A549 (cell line): ENCODE results near the gene PEX7. TPM values are rescaled to one million over a fixed set of nuclear protein-coding genes. Genes with fewer than 3 reads are reported as not detected.

ENCODE experiments used
- ATAC-seq, 2 experiments: fragments of 200-7000 bp in 1 of 2; fragments of >200 bp in 1 of 2; cut with Nextera tagmentation in 1 of 2; cut with Tn5 transposase in 1 of 2; 3 replicates each; pipeline versions ENCODE4 v1.8.0 to v1.9.1; 2018 to 2020; ENCODE audit warnings: mild to moderate bottlenecking in 1 of 2, moderate library complexity in 1 of 2
- CTCF ChIA-PET: fragments of 300-600 bp; sonication (Branson Sonifier 250); formaldehyde crosslinking; extraction: SDS; loops from one replicate; lab custom pipeline; 2021; ENCODE audit warnings: antibody characterized with exemption, inconsistent platforms; lab: Yijun Ruan, JAX
- POLR2A ChIA-PET: fragments of 350-600 bp; formaldehyde crosslinking; extraction: SDS; loops from one replicate; lab custom pipeline; 2021; ENCODE audit warnings: antibody characterized with exemption, inconsistent platforms; lab: Yijun Ruan, JAX
- DNase-seq, 2 experiments: peaks; one replicate each; pipeline versions ENCODE4 v3.0.0 to v3.0.0-alpha.2; 2011 to 2016; ENCODE audit warnings: low read depth in 1 of 2, low spot score in 1 of 2
- FAIRE-seq: peaks from 2 replicates; lab custom pipeline; 2011; peaks lifted over from hg19 to GRCh38; lab: Jason Lieb, UNC
- H3K27ac ChIP-seq, 2 experiments: fragments of >200 bp; sonication (Bioruptor Twin); formaldehyde crosslinking; 3 replicates each; pipeline ENCODE4 v1.5.1; 2016 to 2017
- H3K4me1 ChIP-seq: fragments of >200 bp; sonication (Bioruptor Twin); formaldehyde crosslinking; 3 replicates; pipeline ENCODE4 v1.6.1; 2016
- H3K4me2 ChIP-seq: fragments of >200 bp; sonication (Bioruptor Twin); formaldehyde crosslinking; 3 replicates; pipeline ENCODE4 v1.6.1; 2016
- H3K4me3 ChIP-seq: fragments of >200 bp; sonication (Bioruptor Twin); formaldehyde crosslinking; 3 replicates; pipeline ENCODE4 v1.5.1; 2016
- H3K9me3 ChIP-seq: fragments of >200 bp; sonication (Bioruptor Twin); formaldehyde crosslinking; 3 replicates; pipeline ENCODE4 v1.6.1; 2016
- BCL3 ChIP-seq: fragments of >200 bp; sonication (Bioruptor Twin); formaldehyde crosslinking; IDR thresholded peaks from 3 replicates; pipeline ENCODE4 v1.6.1; 2016
- CBX2 ChIP-seq: fragments of 200-600 bp; sonication (generic); IDR thresholded peaks from 2 replicates; pipeline ENCODE4 v1.6.1; 2016; ENCODE audit warnings: low read depth, mild to moderate bottlenecking, borderline replicate concordance
- CBX8 ChIP-seq: fragments of 200-600 bp; sonication (generic); IDR thresholded peaks from 2 replicates; pipeline ENCODE4 v1.6.1; 2016
- CTCF ChIP-seq: fragments of >200 bp; sonication (Bioruptor Twin); formaldehyde crosslinking; IDR thresholded peaks from 3 replicates; pipeline ENCODE4 v1.5.1; 2016
- E2F6 ChIP-seq: IDR thresholded peaks from 2 replicates; pipeline ENCODE4 v1.6.1; 2012; ENCODE audit warnings: low read depth, borderline replicate concordance
- ELK1 ChIP-seq: fragments of 150-350 bp; IDR thresholded peaks from 2 replicates; pipeline ENCODE4 v1.6.1; 2014; ENCODE audit warnings: low read depth, mild to moderate bottlenecking, low read length
- FOSB ChIP-seq: fragments of 250-450 bp; sonication (Bioruptor Pico); IDR thresholded peaks from 2 replicates; pipeline ENCODE4 v1.5.0; 2020; ENCODE audit warnings: mild to moderate bottlenecking, moderate library complexity
- FOSL2 ChIP-seq, 2 experiments: fragments of 450-650 bp in 1 of 2; fragments of >200 bp in 1 of 2; sonication (Bioruptor Twin) in 1 of 2; formaldehyde crosslinking; IDR thresholded peaks; 2 replicates each; pipeline versions ENCODE4 v1.5.0 to v1.6.1; 2016 to 2020; ENCODE audit warnings: mild to moderate bottlenecking in 1 of 2, moderate library complexity in 1 of 2
- HDAC2 ChIP-seq: fragments of 200-600 bp; sonication (generic); IDR thresholded peaks from 2 replicates; pipeline ENCODE4 v1.6.1; 2016
- HEYL ChIP-seq: fragments of 250-450 bp; sonication (Bioruptor Pico); IDR thresholded peaks from 2 replicates; pipeline ENCODE4 v1.8.0; 2021; ENCODE audit warnings: mild to moderate bottlenecking, moderate library complexity
- HOXA7 ChIP-seq: fragments of 250-450 bp; sonication (Bioruptor Pico); IDR thresholded peaks from 2 replicates; pipeline ENCODE4 v1.5.0; 2020; ENCODE audit warnings: mild to moderate bottlenecking, moderate library complexity
- KDM5A ChIP-seq: fragments of 200-600 bp; sonication (generic); IDR thresholded peaks from 2 replicates; pipeline ENCODE4 v1.6.1; 2016; ENCODE audit warnings: antibody characterized with exemption, mild to moderate bottlenecking
- MAFK ChIP-seq: fragments of 450-650 bp; IDR thresholded peaks from 2 replicates; pipeline ENCODE4 v1.6.1; 2014; ENCODE audit not compliant: partially characterized antibody
- MAZ ChIP-seq: fragments of 150-350 bp; IDR thresholded peaks from 2 replicates; pipeline ENCODE4 v1.6.1; 2014; ENCODE audit warnings: antibody characterized with exemption, low read depth, low read length, borderline replicate concordance
- PHF8 ChIP-seq: fragments of 200-600 bp; sonication (generic); IDR thresholded peaks from 2 replicates; pipeline ENCODE4 v1.6.1; 2016; ENCODE audit warnings: low read depth, mild to moderate bottlenecking, antibody characterized with exemption, moderate library complexity, borderline replicate concordance
- RAD21 ChIP-seq, 2 experiments: fragments of >200 bp in 1 of 2; sonication (Bioruptor Twin) in 1 of 2; formaldehyde crosslinking in 1 of 2; IDR thresholded peaks in 1 of 2; conservative IDR thresholded peaks in 1 of 2; 2 replicates in 1 of 2; 3 replicates in 1 of 2; pipeline ENCODE4 v1.6.1; 2012 to 2018; ENCODE audit warnings: inconsistent platforms in 1 of 2
- RARB ChIP-seq: fragments of 250-450 bp; sonication (Bioruptor Pico); IDR thresholded peaks from 2 replicates; pipeline ENCODE4 v1.8.0; 2021; ENCODE audit warnings: mild to moderate bottlenecking, moderate library complexity
- TP53 ChIP-seq: fragments of 250-450 bp; sonication (Bioruptor Pico); IDR thresholded peaks from 2 replicates; pipeline ENCODE4 v1.5.0; 2021; ENCODE audit warnings: mild to moderate bottlenecking, moderate library complexity
- ZC3H11A ChIP-seq: fragments of 450-650 bp; IDR thresholded peaks from 2 replicates; pipeline ENCODE4 v1.6.1; 2014; ENCODE audit warnings: antibody characterized with exemption, mild to moderate bottlenecking
- ZNF302 ChIP-seq: fragments of 250-450 bp; sonication (Bioruptor Pico); IDR thresholded peaks from 2 replicates; pipeline ENCODE4 v1.9.0; 2021; ENCODE audit warnings: inconsistent platforms, mild to moderate bottlenecking, moderate library complexity
- WGBS: methylation state at CpG from one replicate; pipeline ENCODE4 v1.1.6; 2017; ENCODE audit errors: missing lambda C conversion rate; 5-methylcytosine and 5-hydroxymethylcytosine counted together
- polyA plus RNA-seq, 4 experiments: library from polyadenylated mRNA; depleted of rRNA in 3 of 4; stranded (reverse); fragments of >200 nt; fragmentation: RNase III in 1 of 4; extraction: RNeasy Plus Mini Kit Qiagen cat#74134 plus additional on column Dnase treatment in 1 of 4; gene quantifications; 2 replicates in 3 of 4; 3 replicates in 1 of 4; pipeline ENCODE4 v1.2.3, GENCODE V29; 2011 to 2017
- TF ChIP-seq, protein P1 (sequence below): IDR thresholded peaks from 2 replicates; pipeline ENCODE4 v1.6.1; 2012

Gene PEX7
- polyA plus RNA-seq, 2 of the 4 experiments (the other 2 are of a cell fraction), result 6.9 to 9.6 TPM

DNA sequence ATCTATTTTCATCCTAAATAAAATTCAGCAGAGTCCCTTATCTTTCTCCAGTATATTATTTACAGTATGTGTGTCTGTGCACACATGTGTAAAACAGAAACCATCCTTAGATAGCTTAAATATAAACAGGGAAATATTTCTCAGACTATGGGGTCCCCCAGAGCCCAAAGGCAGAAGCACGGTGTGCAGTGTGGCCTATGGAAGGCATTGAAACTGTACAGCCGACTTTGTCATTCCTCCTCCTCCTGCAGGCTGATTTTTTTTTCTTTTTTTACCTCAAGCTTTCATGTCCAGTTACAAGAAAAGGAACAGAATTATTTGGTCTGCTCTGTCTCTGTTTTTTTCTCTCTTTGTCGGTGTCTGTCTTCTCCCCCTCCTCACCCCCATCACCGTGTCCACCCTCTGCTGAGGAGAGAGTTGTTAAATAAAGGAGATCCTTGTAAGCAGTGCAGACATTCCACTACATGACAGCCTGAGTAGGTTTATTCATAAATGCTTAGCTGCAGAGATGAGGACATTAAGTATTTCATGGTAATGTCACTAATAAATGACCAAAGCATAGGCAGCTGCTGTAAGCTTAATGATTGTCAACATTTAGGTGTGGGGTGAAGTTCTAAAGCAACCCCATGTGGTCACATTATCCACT lies 67.9 kb downstream of the PEX7 start:
- CTCF ChIA-PET, result interaction anchor here (0.6 to 1.5 kb wide), 3 partner anchors 14 to 216 kb away, joined by 3 to 4 read pairs (median 3); partner anchors contain the start of gene MAP3K5
- Histone ChIP-seq H3K9me3 (no peaks in the 10 kb centered on the region), H3K27ac (no peak overlapping the region), H3K4me3 (no peak overlapping the region), H3K4me1 (peaks cover 44% of the 10 kb centered on the region), H3K4me2 (peak overlapping the region; percentile 56)
- WGBS, result 92% methylated on average over 4 of the region's 4 CpGs
- DNase-seq, result no peak
- TF ChIP-seq BCL3 (no peak), ELK1 (no peak), CBX8 (no peak), RAD21 (conservative IDR thresholded peaks at IDR 0.05 in 1 of 2, IDR thresholded peaks at IDR 0.05 in 1 of 2) (no peak), MAZ (no peak), HOXA7 (no peak), CBX2 (no peak), FOSL2 (IDR thresholded peaks at IDR 0.05) (no peak), FOSL2 (CRISPR knock-in tag; IDR thresholded peaks at IDR 0.05) (no peak), RARB (CRISPR knock-in tag) (no peak), TP53 (CRISPR knock-in tag) (no peak)
- ATAC-seq, result no peak
- no peak for FAIRE-seq
- POLR2A ChIA-PET, result no interaction called here

DNA sequence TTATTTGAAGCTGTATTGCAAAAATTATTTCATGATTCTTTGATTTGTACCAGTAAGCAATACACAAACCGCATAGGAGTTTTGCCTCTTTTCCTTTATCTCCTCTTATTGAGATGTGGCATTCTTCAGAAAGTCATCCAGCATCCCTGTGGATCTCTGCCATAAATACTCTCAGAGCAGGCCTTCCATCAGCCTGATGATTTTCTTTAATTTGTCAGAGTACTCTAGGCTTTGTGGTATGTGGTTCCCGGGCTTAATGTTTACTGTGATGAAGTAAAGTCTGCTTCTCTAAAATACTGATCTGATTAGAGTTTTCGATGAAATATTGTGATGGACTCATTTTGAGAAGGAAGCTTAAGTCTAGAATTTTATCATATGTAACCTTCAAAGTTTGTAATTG lies 68.6 kb downstream of the PEX7 start:
- POLR2A ChIA-PET, result no interaction called here
- TF ChIP-seq MAFK, result no peak
- no peak for TF ChIP-seq E2F6
- TF ChIP-seq, protein P1, sequence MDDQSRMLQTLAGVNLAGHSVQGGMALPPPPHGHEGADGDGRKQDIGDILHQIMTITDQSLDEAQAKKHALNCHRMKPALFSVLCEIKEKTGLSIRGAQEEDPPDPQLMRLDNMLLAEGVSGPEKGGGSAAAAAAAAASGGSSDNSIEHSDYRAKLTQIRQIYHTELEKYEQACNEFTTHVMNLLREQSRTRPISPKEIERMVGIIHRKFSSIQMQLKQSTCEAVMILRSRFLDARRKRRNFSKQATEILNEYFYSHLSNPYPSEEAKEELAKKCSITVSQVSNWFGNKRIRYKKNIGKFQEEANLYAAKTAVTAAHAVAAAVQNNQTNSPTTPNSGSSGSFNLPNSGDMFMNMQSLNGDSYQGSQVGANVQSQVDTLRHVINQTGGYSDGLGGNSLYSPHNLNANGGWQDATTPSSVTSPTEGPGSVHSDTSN, result no peak
- no peak for TF ChIP-seq MAZ
- TF ChIP-seq KDM5A, result no peak
- no peak for TF ChIP-seq HDAC2
- no peak for TF ChIP-seq ZNF302 (CRISPR knock-in tag)
- no peak for TF ChIP-seq PHF8
- no peak for TF ChIP-seq HEYL (CRISPR knock-in tag)
- TF ChIP-seq CTCF, result no peak
- TF ChIP-seq ZC3H11A, result no peak
- TF ChIP-seq FOSB, result no peak
- no peak for DNase-seq
- CTCF ChIA-PET, result interaction anchor here (0.8 kb wide), 1 partner anchor 13 kb away, joined by 3 read pairs; no protein-coding TSS in a partner anchor
- 89% methylated on average over 3 of the region's 3 CpGs for WGBS
- Histone ChIP-seq H3K9me3 (no peaks in the 10 kb centered on the region), H3K27ac (no peak overlapping the region), H3K4me1 (peaks cover 42% of the 10 kb centered on the region), H3K4me3 (no peak overlapping the region), H3K4me2 (no peak overlapping the region)
- ATAC-seq, result no peak
- no peak for FAIRE-seq
